GM12864 (cell line): ENCODE results near the gene SNX1.

Experiments
- DNase-seq: peaks from one replicate; pipeline ENCODE4 v3.0.0-alpha.2; 2011; ENCODE audit warnings: low read depth
- H3K4me3 ChIP-seq: 2 replicates; pipeline ENCODE4 v1.5.1; 2011; ENCODE audit warnings: mild to moderate bottlenecking, low read depth, low read length, control low read depth
- CTCF ChIP-seq: IDR thresholded peaks from 2 replicates; pipeline ENCODE4 v1.5.1; 2011; ENCODE audit warnings: low read depth, mild to moderate bottlenecking, moderate library complexity, low read length, control low read depth, inconsistent platforms; ENCODE audit errors: missing control alignments

SNX1 gene

GRCh38 chr15:64133623-64134344 lies 38.0 kb downstream of the SNX1 start:
- TF ChIP-seq CTCF: no peak
- no peak for DNase-seq
- no peak overlapping the region for H3K4me3 ChIP-seq

GRCh38 chr15:64134345-64134829 lies 38.6 kb downstream of the SNX1 start:
- no peak for DNase-seq
- H3K4me3 ChIP-seq: no peak overlapping the region
- TF ChIP-seq CTCF: no peak

GRCh38 chr15:64136347-64136746 lies 40.6 kb downstream of the SNX1 start:
- TF ChIP-seq CTCF: no peak
- no peak for DNase-seq
- H3K4me3 ChIP-seq: no peak overlapping the region

- H3K4me3 ChIP-seq: no peak overlapping the region
- no peak for DNase-seq
- TF ChIP-seq CTCF: peak; percentile 15
Measured at GRCh38 chr15:64137226-64137833, 41.5 kb downstream of the SNX1 start.

GRCh38 chr15:64138331-64138941 lies 42.7 kb downstream of the SNX1 start:
- no peak for DNase-seq
- TF ChIP-seq CTCF: no peak
- no peak overlapping the region for H3K4me3 ChIP-seq

- H3K4me3 ChIP-seq: no peak overlapping the region
- no peak for TF ChIP-seq CTCF
- DNase-seq: no peak
Measured at GRCh38 chr15:64141798-64142512, 46.2 kb downstream of the SNX1 start.
